Lung microvascular endothelial cell (primary cell): Measurements from ENCODE around the gene RAB5IF. TPM values are rescaled to one million over a fixed set of nuclear protein-coding genes. Genes with fewer than 3 reads are reported as not detected.

Source experiments
- total RNA-seq: library from RNA; depleted of rRNA; stranded (reverse); fragments of >200 nt; gene quantifications from 2 replicates; pipeline ENCODE4 v1.2.1, GENCODE V29; 2014

Gene RAB5IF
- total RNA-seq, 1 donor from 2014 or later, result 77.0 TPM

Other genes starting within 250 kb of the RAB5IF start
- 0.60 and 1.1 TPM in 2 replicates for gene MYL9, start 64.3 kb upstream of the RAB5IF start, total RNA-seq
- 15.5 and 22.0 TPM in 2 replicates for gene TGIF2, start 32.2 kb upstream of the RAB5IF start, total RNA-seq
- not detected in 2 replicates for gene SLA2, start 40.4 kb downstream of the RAB5IF start, total RNA-seq
- 11.3 and 19.2 TPM in 2 replicates for gene NDRG3, start 140.3 kb downstream of the RAB5IF start, total RNA-seq
- 10.3 and 12.2 TPM in 2 replicates for gene DSN1, start 168.0 kb downstream of the RAB5IF start, total RNA-seq